CD1c-positive myeloid dendritic cell (primary cell): Measurements from ENCODE around the gene ARHGAP10.
A peak's percentile ranks its signal among the peaks of the same experiment; 100 is the strongest.
"Not testable (repeated sequence)": the region's sequence is repeated elsewhere in the genome, so short reads cannot be mapped to it uniquely, and the experiment has no call there.

Source experiments
- DNase-seq: peaks from one replicate; pipeline ENCODE4 v3.0.0-alpha.2; 2016; ENCODE audit errors: extremely low spot score

The ARHGAP10 gene

GRCh38 chr4:147901388-147901787 is 169.5 kb downstream of the ARHGAP10 start:
- no peak for DNase-seq

- DNase-seq = no peak
Observed at GRCh38 chr4:147901916-147902315, 170.0 kb downstream of the ARHGAP10 start.

GRCh38 chr4:147909225-147909624 is 177.3 kb downstream of the ARHGAP10 start:
- no peak for DNase-seq

- DNase-seq = no peak
Observed at GRCh38 chr4:147910315-147910714, 178.4 kb downstream of the ARHGAP10 start.

GRCh38 chr4:147912106-147912505 is 180.2 kb downstream of the ARHGAP10 start:
- not testable (repeated sequence) for DNase-seq

- DNase-seq = no peak
Observed at GRCh38 chr4:147913137-147913536, 181.2 kb downstream of the ARHGAP10 start.

GRCh38 chr4:147916351-147916750 is 184.5 kb downstream of the ARHGAP10 start:
- no peak for DNase-seq

- no peak for DNase-seq
Observed at GRCh38 chr4:147923381-147923780, 191.5 kb downstream of the ARHGAP10 start.

GRCh38 chr4:147923854-147924253 is 192.0 kb downstream of the ARHGAP10 start:
- no peak for DNase-seq

- DNase-seq = no peak
Observed at GRCh38 chr4:147924604-147925412, 192.9 kb downstream of the ARHGAP10 start.

- no peak for DNase-seq
Observed at GRCh38 chr4:147927377-147928137, 195.7 kb downstream of the ARHGAP10 start.

GRCh38 chr4:147928400-147928799 is 196.5 kb downstream of the ARHGAP10 start:
- no peak for DNase-seq

- DNase-seq = no peak
Observed at GRCh38 chr4:147929746-147930145, 197.9 kb downstream of the ARHGAP10 start.

- DNase-seq = no peak
Observed at GRCh38 chr4:147933316-147933715, 201.4 kb downstream of the ARHGAP10 start.

- DNase-seq = no peak
Observed at GRCh38 chr4:147933779-147934178, 201.9 kb downstream of the ARHGAP10 start.

GRCh38 chr4:147938496-147938895 is 206.6 kb downstream of the ARHGAP10 start:
- no peak for DNase-seq

- no peak for DNase-seq
Observed at GRCh38 chr4:147940171-147940570, 208.3 kb downstream of the ARHGAP10 start.

GRCh38 chr4:147941373-147941772 is 209.5 kb downstream of the ARHGAP10 start:
- no peak for DNase-seq

- DNase-seq = no peak
Observed at GRCh38 chr4:147942729-147943128, 210.8 kb downstream of the ARHGAP10 start.

- DNase-seq = peak; percentile 40
Observed at GRCh38 chr4:147943159-147943638, 211.3 kb downstream of the ARHGAP10 start.

GRCh38 chr4:147944249-147944648 is 212.4 kb downstream of the ARHGAP10 start:
- DNase-seq = peak; percentile 48

- DNase-seq = no peak
Observed at GRCh38 chr4:147944670-147945260, 212.9 kb downstream of the ARHGAP10 start.
